Activated naive CD4-positive, alpha-beta T cell (primary cell): ENCODE measurements around the gene COL20A1.

ENCODE experiments used
- DNase-seq, 4 experiments: peaks; one replicate each; lab custom pipeline; 2025; lab: John Stamatoyannopoulos, UW

COL20A1 gene

GRCh38 chr20:63309261-63310071, 16.5 kb downstream of the COL20A1 start:
- DNase-seq, result peak in 1 of 4 experiments; percentile 15

- DNase-seq, result no peak
These were observed 17.4 kb downstream of the COL20A1 start for GRCh38 chr20:63310265-63310991.

GRCh38 chr20:63311186-63311832, 18.3 kb downstream of the COL20A1 start:
- no peak for DNase-seq

GRCh38 chr20:63311833-63312243, 18.9 kb downstream of the COL20A1 start:
- no peak for DNase-seq

GRCh38 chr20:63312273-63312672, 19.3 kb downstream of the COL20A1 start:
- no peak for DNase-seq

- no peak for DNase-seq
These were observed 19.8 kb downstream of the COL20A1 start for GRCh38 chr20:63312690-63313348.

GRCh38 chr20:63313349-63314014, 20.5 kb downstream of the COL20A1 start:
- DNase-seq, result no peak

GRCh38 chr20:63314015-63314471, 21.1 kb downstream of the COL20A1 start:
- DNase-seq, result no peak

GRCh38 chr20:63314566-63315239, 21.7 kb downstream of the COL20A1 start:
- no peak for DNase-seq

- DNase-seq, result no peak
These were observed 22.3 kb downstream of the COL20A1 start for GRCh38 chr20:63315240-63315689.

GRCh38 chr20:63315731-63316491, 22.9 kb downstream of the COL20A1 start:
- DNase-seq, result no peak

- DNase-seq, result no peak
These were observed 23.5 kb downstream of the COL20A1 start for GRCh38 chr20:63316502-63316921.

- no peak for DNase-seq
These were observed 24.1 kb downstream of the COL20A1 start for GRCh38 chr20:63317061-63317460.

- DNase-seq, result no peak
These were observed 24.8 kb downstream of the COL20A1 start for GRCh38 chr20:63317601-63318291.

- DNase-seq, result no peak
These were observed 25.6 kb downstream of the COL20A1 start for GRCh38 chr20:63318391-63319163.

GRCh38 chr20:63319164-63320040, 26.4 kb downstream of the COL20A1 start:
- no peak for DNase-seq

GRCh38 chr20:63320041-63320511, 27.1 kb downstream of the COL20A1 start:
- DNase-seq, result no peak
